PC-9 (cell line): ENCODE measurements around the gene CDH12. TPM values are rescaled to one million over a fixed set of nuclear protein-coding genes. Genes with fewer than 3 reads are reported as not detected.

Source experiments
- BruUV-seq: library from RNA; stranded (reverse); fragments of 400-500 nt; replicated peaks from 2 replicates; lab custom pipeline; 2021; lab: Mats Ljungman, UMichigan
- CTCF ChIA-PET: fragments of 300-600 bp; sonication (Branson Sonifier 250); formaldehyde crosslinking; loops from one replicate; lab custom pipeline; 2022; ENCODE audit warnings: antibody characterized with exemption; lab: Charles Lee
- POLR2A ChIA-PET: fragments of 300-600 bp; sonication (Branson Sonifier 250); formaldehyde crosslinking; loops from one replicate; lab custom pipeline; 2022; ENCODE audit warnings: antibody characterized with exemption; ENCODE audit not compliant: unreplicated experiment; lab: Charles Lee
- DNase-seq, 2 experiments: peaks; one replicate each; pipeline versions ENCODE4 v3.0.0 to v3.0.0-alpha.2; 2015 to 2022; ENCODE audit warnings: mixed read lengths in 1 of 2
- H2AFZ ChIP-seq: fragments of 200-600 bp; sonication (generic); 2 replicates; pipeline ENCODE4 v1.8.1; 2017; ENCODE audit warnings: antibody characterized with exemption
- H3F3A ChIP-seq: fragments of 200-600 bp; sonication (generic); 2 replicates; pipeline ENCODE4 v1.8.1; 2017; ENCODE audit warnings: antibody characterized with exemption, mild to moderate bottlenecking, low read depth; ENCODE audit not compliant: insufficient read depth
- H3K27ac ChIP-seq: fragments of 200-600 bp; sonication (generic); 2 replicates; pipeline ENCODE4 v1.6.1; 2016; ENCODE audit warnings: mixed run types
- H3K27me3 ChIP-seq: fragments of 200-600 bp; sonication (generic); 2 replicates; pipeline ENCODE4 v1.6.1; 2016; ENCODE audit warnings: low read depth, mixed run types; ENCODE audit not compliant: insufficient read depth
- H3K36me3 ChIP-seq: fragments of 200-600 bp; sonication (generic); 2 replicates; pipeline ENCODE4 v1.6.1; 2016; ENCODE audit warnings: low read depth, mixed run types
- H3K4me1 ChIP-seq: fragments of 200-600 bp; sonication (generic); replicated peaks from 2 replicates; pipeline ENCODE4 v1.6.1; 2016; ENCODE audit warnings: mixed run types; ENCODE audit not compliant: insufficient read depth
- H3K4me2 ChIP-seq: fragments of 200-600 bp; sonication (generic); 2 replicates; pipeline ENCODE4 v1.6.1; 2017; ENCODE audit warnings: mixed run types
- H3K4me3 ChIP-seq: fragments of 200-600 bp; sonication (generic); 2 replicates; pipeline ENCODE4 v1.6.1; 2016; ENCODE audit warnings: mixed run types
- H3K79me2 ChIP-seq: fragments of 200-600 bp; sonication (generic); 2 replicates; pipeline ENCODE4 v1.6.1; 2017; ENCODE audit warnings: low read depth, mixed run types
- H3K9me2 ChIP-seq: fragments of 200-600 bp; sonication (generic); 2 replicates; pipeline ENCODE4 v1.8.1; 2017; ENCODE audit warnings: mild to moderate bottlenecking; ENCODE audit not compliant: insufficient read depth
- H3K9me3 ChIP-seq: fragments of 200-600 bp; sonication (generic); 2 replicates; pipeline ENCODE4 v1.8.1; 2016; ENCODE audit warnings: low read depth; ENCODE audit not compliant: insufficient read depth
- H4K20me1 ChIP-seq: fragments of 200-600 bp; sonication (generic); 2 replicates; pipeline ENCODE4 v1.8.1; 2017; ENCODE audit not compliant: insufficient read depth
- CTCF ChIP-seq: fragments of 200-600 bp; sonication (generic); conservative IDR thresholded peaks from 2 replicates; pipeline ENCODE4 v1.6.1; 2017; ENCODE audit warnings: mixed run types, antibody characterized with exemption, mild to moderate bottlenecking, moderate library complexity
- EZH2 ChIP-seq: fragments of 200-600 bp; sonication (generic); IDR thresholded peaks from 2 replicates; pipeline ENCODE4 v1.8.0; 2017; ENCODE audit warnings: antibody characterized with exemption, low read depth
- intact Hi-C: fragments of 100-400 bp; cut with micrococcal nuclease; formaldehyde crosslinking; loops from one replicate; pipeline ENCODE4 v1.10.0; 2022; ENCODE audit not compliant: unreplicated experiment
- total RNA-seq: library from RNA; stranded (reverse); gene quantifications from 2 replicates; pipeline ENCODE4 v1.2.3, GENCODE V29; 2021

CDH12 gene
- total RNA-seq, 1 experiment from 2014 or later = not detected

GRCh38 chr5:22076586-22076985, 776.6 kb downstream of the CDH12 start:
- Histone ChIP-seq H2AFZ (no peak overlapping the region), H3K4me1 (no peaks in the 10 kb centered on the region), H3K4me3 (no peak overlapping the region), H4K20me1 (no peaks in the 10 kb centered on the region), H3K9me2 (no peaks in the 10 kb centered on the region), H3K4me2 (no peak overlapping the region), H3K79me2 (no peaks in the 10 kb centered on the region), H3F3A (no peaks in the 10 kb centered on the region), H3K36me3 (no peaks in the 10 kb centered on the region), H3K27me3 (no peaks in the 10 kb centered on the region), H3K27ac (no peak overlapping the region), H3K9me3 (no peaks in the 10 kb centered on the region)
- POLR2A ChIA-PET = no interaction called here
- no peak for DNase-seq
- TF ChIP-seq CTCF (no peak), EZH2 (no peak)
- no TSS peak for BruUV-seq
- CTCF ChIA-PET = no interaction called here
- intact Hi-C loops = no loop called here

- H3K4me1 ChIP-seq = no peaks in the 10 kb centered on the region
- no peak for DNase-seq
- H3F3A ChIP-seq = no peaks in the 10 kb centered on the region
- H3K4me3 ChIP-seq = no peak overlapping the region
- no peaks in the 10 kb centered on the region for H4K20me1 ChIP-seq
- ChIA-PET POLR2A (no interaction called here), CTCF (no interaction called here)
- H2AFZ ChIP-seq = no peak overlapping the region
- no TSS peak for BruUV-seq
- H3K9me2 ChIP-seq = no peaks in the 10 kb centered on the region
- TF ChIP-seq CTCF (no peak), EZH2 (no peak)
- H3K27me3 ChIP-seq = no peaks in the 10 kb centered on the region
- intact Hi-C loops = no loop called here
- no peak overlapping the region for H3K27ac ChIP-seq
- H3K79me2 ChIP-seq = no peaks in the 10 kb centered on the region
- no peaks in the 10 kb centered on the region for H3K9me3 ChIP-seq
- H3K4me2 ChIP-seq = no peak overlapping the region
- H3K36me3 ChIP-seq = no peaks in the 10 kb centered on the region
These were observed 782.9 kb downstream of the CDH12 start for GRCh38 chr5:22070186-22070728.

GRCh38 chr5:22063717-22064116, 789.4 kb downstream of the CDH12 start:
- intact Hi-C loops = no loop called here
- Histone ChIP-seq H3K79me2 (no peaks in the 10 kb centered on the region), H3K4me2 (no peak overlapping the region), H3K4me1 (no peaks in the 10 kb centered on the region), H3K9me2 (no peaks in the 10 kb centered on the region), H3K27ac (no peak overlapping the region), H3K27me3 (no peaks in the 10 kb centered on the region), H3K9me3 (no peaks in the 10 kb centered on the region), H4K20me1 (no peaks in the 10 kb centered on the region), H3F3A (no peaks in the 10 kb centered on the region), H3K36me3 (no peaks in the 10 kb centered on the region), H2AFZ (no peak overlapping the region), H3K4me3 (no peak overlapping the region)
- DNase-seq = no peak
- ChIA-PET CTCF (no interaction called here), POLR2A (no interaction called here)
- BruUV-seq = no TSS peak
- TF ChIP-seq CTCF = no peak
